RKO (cell line): Measurements from ENCODE around the gene RABL2A.
"Not testable (repeated sequence)": the region's sequence is repeated elsewhere in the genome, so short reads cannot be mapped to it uniquely, and the experiment has no call there.

Source experiments
- DNase-seq: peaks from one replicate; pipeline ENCODE4 v3.0.0-alpha.2; 2016; ENCODE audit warnings: low spot score

RABL2A gene

DNA sequence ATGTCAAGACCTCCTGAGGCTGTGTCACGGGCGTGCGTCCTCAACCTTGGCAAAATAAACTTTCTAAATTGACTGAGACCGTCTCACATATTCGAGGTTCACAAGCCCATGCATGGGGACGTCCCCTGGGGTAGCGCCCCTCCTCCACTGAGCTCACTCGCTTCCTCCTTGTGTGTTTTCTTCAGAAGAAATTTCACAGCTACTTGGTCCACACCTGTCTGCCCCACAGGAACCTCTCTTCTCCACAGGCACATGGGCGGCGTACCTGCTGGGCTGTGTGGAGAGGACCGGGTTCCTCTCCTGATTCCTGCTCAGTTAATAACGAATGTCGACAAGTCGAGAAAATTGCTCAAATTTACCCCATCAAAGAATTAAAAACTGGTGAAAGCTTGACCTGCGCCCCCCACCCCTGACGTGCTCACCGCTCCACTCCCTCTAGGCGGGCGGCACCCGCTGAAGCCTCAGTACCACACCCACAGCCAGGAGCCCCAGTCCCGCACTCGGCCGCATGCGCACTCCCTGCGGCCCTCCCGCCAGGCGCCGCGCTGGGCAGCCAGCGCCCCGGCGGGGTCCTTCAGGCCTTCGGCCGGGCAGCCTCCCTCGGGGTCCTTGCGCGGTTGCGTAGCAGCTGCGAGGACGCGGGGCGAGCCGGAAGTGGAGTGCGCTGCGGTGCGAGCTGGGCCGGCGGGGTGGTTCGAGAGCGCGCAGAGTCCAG lies at the start of gene RABL2A:
Gene RABL2A, plus strand, starts transcription at position 651 of the 715 bp plus-strand sequence. CDS start 1,341 bp downstream, outside the sequence.
- DNase-seq, result peak; percentile 76

DNA sequence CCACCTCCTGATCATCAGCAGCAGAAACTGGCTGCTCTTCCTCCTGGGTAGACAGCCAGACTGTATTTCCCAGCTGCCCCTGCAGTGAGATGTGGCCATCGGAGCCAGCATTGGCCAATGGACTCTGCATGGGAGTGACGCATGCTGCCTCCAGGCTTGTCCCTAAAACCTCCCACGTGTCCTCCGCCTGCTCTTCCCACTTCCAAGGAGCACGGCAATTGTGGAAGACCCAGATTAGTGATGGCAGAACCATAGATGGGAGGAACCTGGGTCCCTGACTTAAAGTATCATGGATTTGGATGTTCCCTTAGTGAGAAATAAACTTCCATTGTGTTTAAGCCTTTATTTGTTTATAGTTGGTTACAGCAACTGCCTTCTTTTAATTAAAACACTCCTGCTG lies 48.6 kb upstream of the RABL2A start:
- not testable (repeated sequence) for DNase-seq

DNA sequence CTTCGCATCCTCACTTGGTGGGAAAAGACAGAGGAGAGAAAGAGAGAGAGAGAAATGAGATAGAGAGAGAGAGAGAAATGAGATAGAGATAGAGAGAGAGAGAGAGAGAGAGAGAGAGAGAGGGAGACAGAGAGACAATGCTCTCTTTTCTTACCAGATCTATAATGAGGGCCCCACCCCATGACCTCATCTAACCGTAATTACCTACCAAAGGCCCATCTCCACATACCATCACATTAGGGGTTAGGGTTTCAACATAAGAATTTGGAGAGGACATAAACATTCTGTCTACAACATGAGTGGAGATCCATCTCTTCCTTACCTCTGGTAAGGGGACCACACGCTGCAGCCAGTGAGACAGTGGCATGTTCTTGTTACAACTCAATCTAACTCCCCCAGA lies 44.6 kb upstream of the RABL2A start:
- not testable (repeated sequence) for DNase-seq

DNA sequence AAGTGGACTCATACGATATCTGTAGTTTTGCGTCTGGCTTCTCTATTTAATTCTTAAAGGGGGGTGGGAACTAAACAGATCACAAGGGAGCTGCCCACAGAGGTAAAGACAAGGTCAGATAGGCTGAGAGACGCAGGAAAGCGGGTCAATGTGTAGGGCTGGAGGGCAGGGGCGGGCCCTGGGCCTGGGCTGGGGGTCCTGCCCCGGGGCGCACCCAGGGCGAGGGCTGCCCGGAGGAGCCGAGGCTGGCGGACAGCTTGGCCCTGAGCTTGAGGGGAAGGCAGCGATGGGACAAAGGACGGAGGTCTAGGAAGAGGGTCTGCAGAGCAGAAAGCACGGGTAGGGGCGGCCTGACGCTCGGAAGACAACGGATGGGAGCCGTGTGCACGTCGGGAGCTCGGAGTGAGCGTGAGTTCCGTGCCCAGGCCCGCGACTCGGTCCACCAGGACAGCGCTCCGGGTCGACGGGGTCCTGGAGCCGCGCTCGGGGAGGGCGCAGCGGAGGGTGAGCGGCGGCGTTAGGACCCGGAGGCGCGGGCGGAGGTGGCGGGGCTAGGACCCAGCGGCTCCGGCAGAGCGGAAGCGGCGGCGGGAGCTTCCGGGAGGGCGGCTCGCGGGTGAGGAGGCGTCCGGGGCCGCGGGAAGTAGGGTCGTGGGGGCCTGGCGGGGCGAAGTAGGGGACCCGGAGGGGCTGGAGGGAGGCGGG lies 43.4 kb upstream of the RABL2A start:
- peak; percentile 78 for DNase-seq

DNA sequence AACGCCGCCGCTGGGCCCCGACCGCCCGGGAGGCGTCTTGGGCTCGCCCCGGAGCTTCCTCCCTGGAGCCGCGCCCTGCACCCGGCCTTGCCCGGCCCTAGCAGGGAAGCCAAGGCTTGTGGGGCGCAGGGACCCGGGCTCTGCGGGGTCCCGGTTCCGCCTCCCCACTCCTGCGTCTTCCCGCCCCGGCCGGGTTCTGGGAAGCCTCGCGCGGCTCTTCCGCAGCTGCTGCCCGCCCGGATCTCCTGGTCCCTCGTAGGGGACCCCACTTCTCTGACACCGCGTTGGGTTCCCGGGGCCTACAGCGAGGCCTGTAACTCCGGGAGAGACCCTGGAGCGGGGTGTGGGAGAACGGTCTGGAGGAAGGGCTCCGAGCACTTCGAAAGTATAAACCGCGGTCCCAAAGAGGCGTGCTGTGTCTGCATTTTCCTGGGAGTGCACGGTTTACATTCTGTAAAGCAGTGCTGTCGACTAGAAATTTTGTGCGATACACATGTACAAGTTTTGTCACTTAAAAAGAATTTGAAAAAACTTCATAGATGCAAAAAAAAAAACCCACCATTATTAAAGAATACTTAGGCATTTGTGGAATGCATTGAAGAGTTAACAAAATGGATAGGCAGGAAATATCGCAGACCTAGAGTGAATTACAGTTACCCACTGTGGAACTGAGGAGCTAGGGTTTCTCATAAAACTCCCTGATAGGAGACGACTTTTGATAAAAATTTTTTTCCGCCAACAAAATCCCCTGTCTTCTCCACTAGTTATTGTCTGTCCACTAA lies 42.6 kb upstream of the RABL2A start:
- not testable (repeated sequence) for DNase-seq

DNA sequence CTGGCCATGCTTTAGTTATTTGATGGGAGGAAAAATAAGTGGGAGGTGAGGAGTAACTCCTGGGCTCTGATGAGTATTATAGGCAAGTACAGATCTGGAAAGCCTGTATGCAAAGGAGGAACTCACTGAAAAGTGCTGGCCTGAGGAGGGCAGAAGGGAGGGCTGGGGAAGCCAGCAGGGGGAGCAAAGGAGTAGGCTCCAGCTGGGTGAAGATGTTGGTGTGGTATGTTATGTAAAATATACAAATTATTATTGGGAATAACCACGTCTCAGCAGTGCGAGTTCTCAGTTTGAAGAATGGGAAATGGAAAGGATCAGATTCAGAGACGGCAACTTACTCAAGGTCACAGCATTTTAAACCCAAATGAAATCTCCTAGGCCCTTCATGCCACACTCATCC lies 39.9 kb upstream of the RABL2A start:
- DNase-seq, result peak; percentile 51

DNA sequence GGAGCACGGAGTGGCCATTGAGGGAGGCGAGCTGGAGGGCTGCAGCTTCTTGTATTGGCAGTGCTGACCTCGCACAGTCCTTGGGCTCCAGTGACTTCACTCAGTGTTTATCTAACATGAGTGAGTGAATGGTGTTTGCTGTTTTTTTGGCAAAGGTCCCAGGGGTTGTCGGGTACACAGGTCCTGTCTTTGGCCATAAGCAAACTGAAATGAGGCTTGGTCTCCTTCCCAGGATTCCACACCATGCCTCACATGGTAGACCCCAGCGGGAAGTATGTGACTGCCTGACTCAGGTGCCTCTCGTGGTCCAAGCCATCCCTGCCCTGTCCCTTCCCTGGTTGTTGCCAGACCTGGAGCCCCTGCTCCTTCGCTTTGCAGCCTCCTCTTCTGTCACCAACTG lies 37.5 kb upstream of the RABL2A start:
- not testable (repeated sequence) for DNase-seq

DNA sequence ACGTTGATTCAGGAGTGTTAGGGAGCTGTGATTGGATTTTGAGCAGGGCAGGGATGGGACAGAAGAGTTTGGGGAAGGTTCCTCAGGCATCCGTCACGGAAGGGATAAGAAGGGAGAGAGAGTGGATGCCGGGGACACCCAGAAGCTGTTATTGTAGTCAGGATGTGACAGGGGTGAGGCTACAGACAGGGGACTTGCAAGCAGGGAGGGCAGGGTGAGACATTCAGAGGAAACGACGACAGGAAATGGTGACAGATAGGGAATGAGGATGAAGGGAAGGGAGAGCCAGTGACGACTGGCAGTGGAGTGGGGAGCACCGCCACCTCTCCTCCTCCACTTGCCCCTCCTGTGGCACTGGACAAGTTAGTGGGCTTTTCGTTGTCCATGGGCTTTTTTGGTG lies 35.1 kb upstream of the RABL2A start:
- DNase-seq, result not testable (repeated sequence)

DNA sequence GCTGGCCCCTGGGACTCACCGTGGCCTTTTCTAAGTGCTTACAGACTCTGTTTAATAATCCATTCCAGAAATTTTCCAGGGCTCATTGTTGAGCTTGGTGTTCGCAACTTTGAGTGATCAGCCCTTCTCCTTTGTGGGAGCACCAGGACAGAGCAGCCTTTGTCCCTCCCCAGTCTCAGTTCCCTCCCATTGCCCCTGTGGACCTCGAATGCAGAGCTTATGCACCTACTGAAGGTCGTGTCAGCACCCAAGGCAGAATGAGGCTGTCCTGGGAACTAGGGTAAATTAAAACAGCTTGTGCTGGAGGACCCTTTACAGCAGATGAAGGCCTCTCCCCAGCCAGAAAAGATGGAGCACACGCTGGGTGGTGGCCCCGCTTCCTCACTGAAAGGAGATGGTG lies 33.8 kb upstream of the RABL2A start:
- not testable (repeated sequence) for DNase-seq

DNA sequence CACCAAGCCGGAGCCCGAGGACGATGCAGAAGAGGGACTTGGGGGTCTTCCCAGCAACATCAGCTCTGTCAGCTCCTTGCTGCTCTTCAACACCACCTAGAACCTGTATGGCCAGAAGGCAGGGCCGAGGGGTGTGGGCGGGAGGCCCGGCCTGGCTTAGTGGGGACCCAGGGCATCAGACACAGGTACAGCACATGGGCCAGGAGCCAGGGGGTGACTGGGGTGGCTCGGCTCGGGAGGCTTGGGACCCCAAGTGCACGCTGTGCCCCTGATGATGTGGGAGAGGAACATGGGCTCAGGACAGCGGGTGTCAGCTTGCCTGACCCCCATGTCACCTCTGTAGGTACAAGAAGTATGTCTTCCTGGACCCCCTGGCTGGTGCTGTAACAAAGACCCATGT lies 31.3 kb upstream of the RABL2A start:
- DNase-seq, result not testable (repeated sequence)

DNA sequence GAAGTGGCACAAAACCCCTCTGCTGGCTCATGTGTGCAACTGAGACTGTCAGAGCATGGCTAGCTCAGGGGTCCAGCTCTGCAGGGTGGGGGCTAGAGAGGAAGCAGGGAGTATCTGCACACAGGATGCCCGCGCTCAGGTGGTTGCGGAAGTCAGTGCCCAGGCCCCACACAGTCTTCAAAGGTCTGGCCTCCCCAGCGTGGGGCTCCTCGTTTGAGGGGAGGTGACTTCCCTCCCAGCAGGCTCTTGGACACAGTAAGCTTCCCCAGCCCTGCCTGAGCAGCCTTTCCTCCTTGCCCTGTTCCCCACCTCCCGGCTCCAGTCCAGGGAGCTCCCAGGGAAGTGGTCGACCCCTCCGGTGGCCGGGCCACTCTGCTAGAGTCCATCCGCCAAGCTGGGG lies 29.9 kb upstream of the RABL2A start:
- not testable (repeated sequence) for DNase-seq

DNA sequence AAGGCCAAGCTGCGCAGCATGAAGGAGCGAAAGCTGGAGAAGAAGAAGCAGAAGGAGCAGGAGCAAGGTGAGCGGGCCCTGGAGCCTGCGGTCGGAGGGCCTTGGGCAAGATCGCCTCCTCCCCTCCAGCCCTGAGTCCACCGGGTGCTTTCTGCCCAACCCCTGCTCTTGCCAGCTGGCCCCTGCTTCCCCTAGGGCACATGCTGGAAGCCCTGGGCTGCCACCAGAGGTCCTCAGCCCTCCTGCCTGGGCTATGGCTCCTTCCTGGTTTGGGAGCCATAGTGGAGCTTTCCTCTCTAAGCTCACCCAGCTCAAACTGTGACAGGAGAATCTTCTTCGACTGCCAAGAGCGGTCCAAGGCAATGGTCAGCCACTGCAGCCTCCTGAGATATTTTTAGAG lies 29.5 kb upstream of the RABL2A start:
- not testable (repeated sequence) for DNase-seq

DNA sequence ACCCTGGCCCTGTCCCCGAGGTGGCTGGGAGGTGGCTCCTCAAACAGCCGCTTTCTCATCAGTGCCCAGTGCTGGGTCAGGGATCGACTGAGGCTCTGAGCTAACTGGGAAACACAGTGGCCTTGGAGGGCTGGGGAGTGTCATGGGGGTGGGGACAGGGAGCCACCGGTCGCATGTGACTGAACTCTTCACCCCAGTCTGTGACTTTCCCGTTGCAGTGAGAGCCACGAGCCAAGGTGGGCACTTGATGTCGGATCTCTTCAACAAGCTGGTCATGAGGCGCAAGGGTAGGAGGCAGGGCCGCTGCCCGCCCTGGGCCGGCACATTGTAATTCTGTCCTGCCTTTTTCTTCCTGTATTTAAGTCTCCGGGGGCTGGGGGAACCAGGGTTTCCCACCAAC lies 28.9 kb upstream of the RABL2A start:
- DNase-seq, result not testable (repeated sequence)

DNA sequence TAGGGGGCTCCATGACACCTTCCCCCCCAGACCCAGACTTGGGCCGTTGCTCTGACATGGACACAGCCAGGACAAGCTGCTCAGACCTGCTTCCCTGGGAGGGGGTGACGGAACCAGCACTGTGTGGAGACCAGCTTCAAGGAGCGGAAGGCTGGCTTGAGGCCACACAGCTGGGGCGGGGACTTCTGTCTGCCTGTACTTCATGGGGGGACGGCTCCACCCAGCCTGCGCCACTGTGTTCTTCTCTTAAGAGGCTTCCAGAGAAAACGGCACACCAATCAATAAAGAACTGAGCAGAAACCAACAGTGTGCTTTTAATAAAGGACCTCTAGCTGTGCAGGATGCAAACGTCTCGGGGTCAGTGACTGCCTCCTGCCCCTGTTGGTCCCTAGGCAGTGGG lies 28.3 kb upstream of the RABL2A start:
- DNase-seq, result not testable (repeated sequence)

DNA sequence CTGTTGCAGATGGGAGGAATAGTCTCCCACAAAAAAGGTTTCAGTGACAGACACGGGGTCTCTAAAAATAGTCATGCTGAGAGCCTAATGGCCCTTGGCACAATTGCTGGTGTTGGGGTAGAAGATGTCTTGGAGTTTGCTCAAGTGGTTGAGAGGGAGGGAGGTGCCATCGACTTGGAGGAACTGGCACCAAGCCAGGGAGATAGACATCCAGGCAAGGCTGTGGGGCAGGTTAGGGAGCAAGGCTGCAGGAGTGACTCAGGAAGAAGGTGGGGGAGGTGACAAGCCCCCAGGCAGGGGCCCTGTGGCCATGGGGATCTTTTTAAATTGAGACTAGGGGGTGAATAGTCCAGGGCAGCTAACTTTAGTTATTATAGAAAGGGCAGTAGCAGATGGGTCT lies 27.9 kb upstream of the RABL2A start:
- DNase-seq, result not testable (repeated sequence)

DNA sequence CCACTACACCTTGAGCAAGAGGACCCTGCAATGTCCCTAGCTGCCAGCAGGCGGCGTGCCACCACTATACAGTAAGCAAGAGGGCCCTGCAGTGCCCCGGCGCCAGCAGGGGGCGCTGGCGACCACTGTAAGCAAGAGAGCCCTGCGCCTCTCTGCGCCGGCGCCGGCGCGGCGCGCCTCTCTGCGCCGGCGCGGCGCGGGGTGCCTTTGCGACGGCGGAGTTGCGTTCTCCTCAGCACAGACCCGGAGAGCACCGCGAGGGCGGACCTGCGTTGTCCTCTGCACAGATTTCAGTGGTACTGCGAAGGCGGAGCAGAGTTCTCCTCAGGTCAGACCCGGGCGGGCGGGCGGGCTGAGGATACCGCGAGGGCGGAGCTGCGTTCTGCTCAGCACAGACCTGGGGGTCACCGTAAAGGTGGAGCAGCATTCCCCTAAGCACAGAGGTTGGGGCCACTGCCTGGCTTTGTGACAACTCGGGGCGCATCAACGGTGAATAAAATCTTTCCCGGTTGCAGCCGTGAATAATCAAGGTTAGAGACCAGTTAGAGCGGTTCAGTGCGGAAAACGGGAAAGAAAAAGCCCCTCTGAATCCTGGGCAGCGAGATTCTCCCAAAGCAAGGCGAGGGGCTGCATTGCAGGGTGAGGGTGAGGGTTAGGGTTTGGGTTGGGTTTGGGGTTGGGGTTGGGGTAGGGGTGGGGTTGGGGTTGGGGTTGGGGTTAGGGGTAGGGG lies 24.9 kb upstream of the RABL2A start:
- peak; percentile 20 for DNase-seq

DNA sequence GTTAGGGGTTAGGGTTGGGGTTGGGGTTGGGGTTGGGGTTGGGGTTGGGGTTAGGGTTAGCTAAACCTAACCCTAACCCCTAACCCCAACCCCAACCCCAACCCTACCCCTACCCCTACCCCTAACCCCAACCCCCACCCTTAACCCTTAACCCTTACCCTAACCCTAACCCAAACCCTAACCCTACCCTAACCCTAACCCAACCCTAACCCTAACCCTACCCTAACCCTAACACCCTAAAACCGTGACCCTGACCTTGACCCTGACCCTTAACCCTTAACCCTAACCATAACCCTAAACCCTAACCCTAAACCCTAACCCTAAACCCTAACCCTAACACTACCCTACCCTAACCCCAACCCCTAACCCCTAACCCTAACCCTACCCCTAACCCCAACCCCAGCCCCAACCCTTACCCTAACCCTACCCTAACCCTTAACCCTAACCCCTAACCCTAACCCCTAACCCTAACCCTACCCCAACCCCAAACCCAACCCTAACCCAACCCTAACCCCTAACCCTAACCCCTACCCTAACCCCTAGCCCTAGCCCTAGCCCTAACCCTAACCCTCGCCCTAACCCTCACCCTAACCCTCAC lies 24.1 kb upstream of the RABL2A start:
- DNase-seq, result no peak

DNA sequence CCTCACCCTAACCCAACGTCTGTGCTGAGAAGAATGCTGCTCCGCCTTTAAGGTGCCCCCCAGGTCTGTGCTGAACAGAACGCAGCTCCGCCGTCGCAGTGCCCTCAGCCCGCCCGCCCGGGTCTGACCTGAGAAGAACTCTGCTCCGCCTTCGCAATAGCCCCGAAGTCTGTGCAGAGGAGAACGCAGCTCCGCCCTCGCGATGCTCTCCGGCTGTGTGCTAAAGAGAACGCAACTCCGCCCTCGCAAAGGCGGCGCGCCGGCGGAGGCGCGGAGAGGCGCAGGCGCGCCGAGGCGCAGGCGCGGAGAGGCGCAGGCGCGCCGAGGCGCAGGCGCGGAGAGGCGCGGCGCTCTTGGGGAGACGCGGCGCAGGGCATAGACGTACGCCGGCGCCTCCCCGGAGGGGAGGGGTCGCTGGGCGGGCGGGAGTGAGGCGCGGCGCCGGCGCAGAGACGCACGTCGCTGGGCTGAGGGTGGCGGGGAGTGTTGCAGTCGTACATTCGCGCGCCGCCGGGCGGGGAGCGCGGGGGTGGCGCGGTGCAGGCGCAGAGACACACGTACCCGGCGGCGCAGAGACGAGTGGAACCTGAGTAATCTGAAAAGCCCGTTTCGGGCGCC lies 23.5 kb upstream of the RABL2A start:
- peak; percentile 87 for DNase-seq

DNA sequence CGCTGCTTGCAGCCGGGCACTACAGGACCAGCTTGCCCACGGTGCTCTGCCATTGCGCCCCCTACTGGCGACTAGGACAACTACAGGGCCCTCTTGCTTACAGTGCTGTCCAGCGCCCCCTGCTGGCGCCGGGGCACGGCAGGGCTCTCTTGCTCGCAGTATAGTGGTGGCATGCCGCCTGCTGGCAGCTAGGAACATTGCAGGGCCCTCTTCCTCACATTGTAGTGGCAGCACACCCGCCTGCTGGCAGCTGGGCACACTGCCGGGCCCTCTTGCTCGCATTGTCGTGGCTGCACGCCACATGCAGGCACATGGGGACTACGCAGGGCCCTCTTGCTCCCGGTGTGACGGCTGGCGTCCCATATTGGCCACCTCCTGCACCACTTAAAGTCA lies 23.0 kb upstream of the RABL2A start:
- peak; percentile 93 for DNase-seq

DNA sequence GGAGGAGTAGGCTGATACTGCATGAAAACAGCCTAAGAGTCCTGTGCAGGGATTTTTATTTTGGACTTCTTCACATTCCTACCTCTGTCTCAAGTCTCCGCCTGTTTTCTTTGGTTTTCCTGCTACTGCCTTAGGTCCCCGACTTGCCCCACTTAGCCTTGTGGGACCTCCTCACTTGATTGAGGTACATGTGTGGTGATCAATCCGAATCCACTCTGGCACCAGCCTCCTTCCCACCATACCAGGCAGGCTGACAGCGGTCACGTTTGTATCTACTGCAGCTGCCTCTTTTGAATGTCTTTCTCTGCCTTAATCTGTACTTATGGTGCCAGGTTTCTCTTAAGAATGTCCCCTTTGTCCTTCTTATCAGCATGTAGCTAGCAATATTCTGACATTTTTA lies 22.4 kb upstream of the RABL2A start:
- DNase-seq, result not testable (repeated sequence)

DNA sequence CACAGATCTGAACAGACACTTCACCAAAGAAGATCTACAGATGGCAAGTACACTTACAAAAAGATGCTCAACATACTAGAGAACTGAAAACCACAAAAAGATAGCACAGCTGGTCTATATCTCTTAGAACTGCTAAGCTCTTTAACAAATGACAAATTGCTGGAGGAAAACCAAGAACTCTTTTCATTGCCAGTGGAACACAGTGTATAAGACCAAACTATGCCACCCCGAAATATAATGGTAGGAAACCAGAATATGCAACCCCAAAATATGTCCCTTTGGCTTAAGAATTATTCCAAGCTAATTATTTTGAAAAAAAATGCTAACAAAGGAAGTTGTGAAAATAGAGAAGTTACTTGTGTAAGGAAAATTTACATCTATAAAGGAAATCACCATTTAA lies 21.0 kb upstream of the RABL2A start:
- not testable (repeated sequence) for DNase-seq
